Measurements from ENCODE around the gene RBFA.

Gene RBFA

GRCh38 chr18:80076379-80076778 lies 42.1 kb downstream of the RBFA start:
- DNase-seq = no peak

GRCh38 chr18:80077873-80078272 lies 43.6 kb downstream of the RBFA start:
- DNase-seq = no peak
